GM19463 (cell line): ENCODE measurements around the gene CFAP58.

Experiments
- ATAC-seq: cut with Tn5 transposase; IDR thresholded peaks from one replicate; pipeline ENCODE4 v1.9.1; 2021; ENCODE audit warnings: mild to moderate bottlenecking, moderate library complexity; ENCODE audit not compliant: unreplicated experiment

The CFAP58 gene

GRCh38 chr10:104321725-104322415, 31.8 kb upstream of the CFAP58 start:
- ATAC-seq: no peak

GRCh38 chr10:104322416-104322782, 31.2 kb upstream of the CFAP58 start:
- peak; percentile 57 for ATAC-seq

GRCh38 chr10:104323085-104323484, 30.5 kb upstream of the CFAP58 start:
- ATAC-seq: no peak

- no peak for ATAC-seq
Observed at GRCh38 chr10:104323760-104324201, 29.9 kb upstream of the CFAP58 start.

GRCh38 chr10:104324221-104324686, 29.4 kb upstream of the CFAP58 start:
- ATAC-seq: no peak

GRCh38 chr10:104324931-104325330, 28.7 kb upstream of the CFAP58 start:
- ATAC-seq: no peak

GRCh38 chr10:104325436-104326435, 27.9 kb upstream of the CFAP58 start:
- ATAC-seq: no peak

- no peak for ATAC-seq
Observed at GRCh38 chr10:104326991-104327610, 26.5 kb upstream of the CFAP58 start.

GRCh38 chr10:104327745-104328645, 25.6 kb upstream of the CFAP58 start:
- no peak for ATAC-seq

GRCh38 chr10:104328646-104328895, 25.1 kb upstream of the CFAP58 start:
- peak; percentile 2 for ATAC-seq

- peak; percentile 54 for ATAC-seq
Observed at GRCh38 chr10:104328896-104329710, 24.5 kb upstream of the CFAP58 start.

- no peak for ATAC-seq
Observed at GRCh38 chr10:104329735-104330134, 23.9 kb upstream of the CFAP58 start.

GRCh38 chr10:104330168-104331110, 23.2 kb upstream of the CFAP58 start:
- no peak for ATAC-seq

- ATAC-seq: no peak
Observed at GRCh38 chr10:104331208-104331838, 22.3 kb upstream of the CFAP58 start.

GRCh38 chr10:104332243-104333031, 21.2 kb upstream of the CFAP58 start:
- ATAC-seq: no peak

GRCh38 chr10:104333032-104333727, 20.5 kb upstream of the CFAP58 start:
- ATAC-seq: no peak
